ENCODE measurements around the gene C1RL. TPM values are rescaled to one million over a fixed set of nuclear protein-coding genes. Genes with fewer than 3 reads are reported as not detected.

Gene C1RL
- total and polyA plus RNA-seq, 2 of the 4 experiments (the other 2 are of a cell fraction), result 9.1 to 12.3 TPM

- Histone ChIP-seq H3K23ac (ENCODE audit: low read depth, low read length) (no peak overlapping the region), H3K56ac (ENCODE audit: extremely low read depth, insufficient read depth, low read length) (no peak overlapping the region), H4K8ac (ENCODE audit: low read depth in 2 of 2, low read length in 2 of 2) (no peak overlapping the region), H3K4me3 (ENCODE audit: insufficient read depth, low read depth, low read length) (no peak overlapping the region), H2BK5ac (ENCODE audit: low read depth, low read length, poor library complexity, severe bottlenecking) (no peak overlapping the region), H4K20me1 (ENCODE audit: insufficient read depth, low read length) (peaks cover 4% of the 10 kb centered on the region; the same call in 1 of the 2 replicates), H3K36me3 (ENCODE audit: control insufficient read depth, insufficient read depth, low read length) (peaks cover 26% of the 10 kb centered on the region), H3K4ac (ENCODE audit: low read depth, low read length) (no peak overlapping the region), H3K9me1 (ENCODE audit: insufficient read depth, low read length) (peaks cover 21% of the 10 kb centered on the region), H3K27me3 (ENCODE audit: control insufficient read depth, insufficient read depth, low read length) (no peaks in the 10 kb centered on the region), H2AK9ac (replicated peaks; ENCODE audit: low read depth, low read length, poor library complexity) (no peak overlapping the region), H3K4me1 (ENCODE audit: control insufficient read depth, insufficient read depth, low read length) (peaks cover 17% of the 10 kb centered on the region), H2AFZ (replicated peaks; ENCODE audit: low read length, poor library complexity) (no peak overlapping the region), H3K18ac (ENCODE audit: low read depth, low read length) (peak overlapping the region; percentile 46; the same call in 1 of the 2 replicates), H3K9me3 (ENCODE audit: control insufficient read depth, insufficient read depth, low read length) (no peaks in the 10 kb centered on the region), H2BK120ac (ENCODE audit: low read depth, low read length) (no peak overlapping the region), H3K79me1 (ENCODE audit: low read depth in 1 of 2, low read length in 2 of 2) (peaks cover 0 to 3% of the 10 kb centered on the region in 2 experiments; a peak in 1 of 4 replicates), H4K5ac (ENCODE audit: low read depth, low read length) (no peak overlapping the region), H3K27ac (ENCODE audit: insufficient read depth, low read length) (no peak overlapping the region), H2BK20ac (ENCODE audit: low read depth, low read length) (no peak overlapping the region), H3K4me2 (ENCODE audit: low read depth, low read length) (no peak overlapping the region), H2AK5ac (ENCODE audit: low read depth, low read length) (peak overlapping the region; percentile 77; the same call in 1 of the 2 replicates), H3K14ac (replicated peaks; ENCODE audit: low read depth, low read length) (no peak overlapping the region), H2BK15ac (ENCODE audit: low read depth, low read length) (peak overlapping the region; percentile 59; the same call in 1 of the 3 replicates), H3K9ac (ENCODE audit: low read depth, low read length) (no peak overlapping the region), H4K91ac (ENCODE audit: insufficient read depth, low read depth, low read length) (no peak overlapping the region)
- dilution Hi-C loops (cut with HindIII; ENCODE audit: low sequenced_read_pairs, unreplicated experiment) (no loop called here), intact Hi-C loops (cut with micrococcal nuclease) (no loop called here), in situ Hi-C loops (cut with MboI; ENCODE audit: low sequenced_read_pairs) (no loop called here)
- TF ChIP-seq MAZ (IDR thresholded peaks at IDR 0.05; ENCODE audit: borderline replicate concordance, low read depth, low read length) (no peak), RAD21 (IDR thresholded peaks at IDR 0.05; ENCODE audit: low read length) (no peak), BHLHE40 (IDR thresholded peaks at IDR 0.05; ENCODE audit: low read depth, low read length) (no peak), SMC3 (IDR thresholded peaks at IDR 0.05; ENCODE audit: low read depth, low read length) (no peak), CHD1 (IDR thresholded peaks at IDR 0.05; ENCODE audit: low read depth, low read length) (no peak), RCOR1 (IDR thresholded peaks at IDR 0.05; ENCODE audit: insufficient replicate concordance, low read length) (no peak), POLR2A (IDR thresholded peaks at IDR 0.05; ENCODE audit: low read depth, low read length) (no peak), NFE2L2 (IDR thresholded peaks at IDR 0.05; ENCODE audit: low read depth, low read length) (no peak), CEBPB (IDR thresholded peaks at IDR 0.05; ENCODE audit: low read depth, low read length) (no peak)
- TF ChIP-seq, protein P1, sequence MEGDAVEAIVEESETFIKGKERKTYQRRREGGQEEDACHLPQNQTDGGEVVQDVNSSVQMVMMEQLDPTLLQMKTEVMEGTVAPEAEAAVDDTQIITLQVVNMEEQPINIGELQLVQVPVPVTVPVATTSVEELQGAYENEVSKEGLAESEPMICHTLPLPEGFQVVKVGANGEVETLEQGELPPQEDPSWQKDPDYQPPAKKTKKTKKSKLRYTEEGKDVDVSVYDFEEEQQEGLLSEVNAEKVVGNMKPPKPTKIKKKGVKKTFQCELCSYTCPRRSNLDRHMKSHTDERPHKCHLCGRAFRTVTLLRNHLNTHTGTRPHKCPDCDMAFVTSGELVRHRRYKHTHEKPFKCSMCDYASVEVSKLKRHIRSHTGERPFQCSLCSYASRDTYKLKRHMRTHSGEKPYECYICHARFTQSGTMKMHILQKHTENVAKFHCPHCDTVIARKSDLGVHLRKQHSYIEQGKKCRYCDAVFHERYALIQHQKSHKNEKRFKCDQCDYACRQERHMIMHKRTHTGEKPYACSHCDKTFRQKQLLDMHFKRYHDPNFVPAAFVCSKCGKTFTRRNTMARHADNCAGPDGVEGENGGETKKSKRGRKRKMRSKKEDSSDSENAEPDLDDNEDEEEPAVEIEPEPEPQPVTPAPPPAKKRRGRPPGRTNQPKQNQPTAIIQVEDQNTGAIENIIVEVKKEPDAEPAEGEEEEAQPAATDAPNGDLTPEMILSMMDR (conservative IDR thresholded peaks at IDR 0.05; ENCODE audit: low read depth, low read length), result no peak
- TF ChIP-seq, protein P2, sequence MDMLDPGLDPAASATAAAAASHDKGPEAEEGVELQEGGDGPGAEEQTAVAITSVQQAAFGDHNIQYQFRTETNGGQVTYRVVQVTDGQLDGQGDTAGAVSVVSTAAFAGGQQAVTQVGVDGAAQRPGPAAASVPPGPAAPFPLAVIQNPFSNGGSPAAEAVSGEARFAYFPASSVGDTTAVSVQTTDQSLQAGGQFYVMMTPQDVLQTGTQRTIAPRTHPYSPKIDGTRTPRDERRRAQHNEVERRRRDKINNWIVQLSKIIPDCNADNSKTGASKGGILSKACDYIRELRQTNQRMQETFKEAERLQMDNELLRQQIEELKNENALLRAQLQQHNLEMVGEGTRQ (IDR thresholded peaks at IDR 0.05; ENCODE audit: low read depth, low read length), result no peak
- DNase-seq, result no peak
- POLR2A ChIA-PET (ENCODE audit: unreplicated experiment), result no interaction called here
- no CpG with 5 or more reads among the region's 4 CpGs for WGBS, 2 experiments (ENCODE audit: extremely low coverage in 2 of 2, insufficient read length in 1 of 2)
- no TSS peak for BruUV-seq (replicated peaks)
- no peak for ATAC-seq (ENCODE audit: low read depth)
- CTCF ChIA-PET, result no interaction called here
Measured at GRCh38 chr12:7078163-7078562, 30.9 kb downstream of the C1RL start.

Data from IMR-90 (cell line).